GM18498 (cell line): Measurements from ENCODE around the gene PRKCG.

Experiments used
- ATAC-seq: cut with Tn5 transposase; IDR thresholded peaks from one replicate; pipeline ENCODE4 v1.9.1; 2021; ENCODE audit warnings: mild to moderate bottlenecking, moderate library complexity; ENCODE audit not compliant: unreplicated experiment

PRKCG gene

GRCh38 chr19:53897459-53897858 is 15.5 kb downstream of the PRKCG start:
- no peak for ATAC-seq

GRCh38 chr19:53898166-53898565 is 16.2 kb downstream of the PRKCG start:
- ATAC-seq = no peak

GRCh38 chr19:53898636-53899341 is 16.8 kb downstream of the PRKCG start:
- no peak for ATAC-seq

- ATAC-seq = no peak
Observed at GRCh38 chr19:53900191-53900860, 18.3 kb downstream of the PRKCG start.

- ATAC-seq = no peak
Observed at GRCh38 chr19:53903055-53903680, 21.2 kb downstream of the PRKCG start.

- ATAC-seq = no peak
Observed at GRCh38 chr19:53904909-53905308, 22.9 kb downstream of the PRKCG start.

GRCh38 chr19:53905787-53906186 is 23.8 kb downstream of the PRKCG start:
- no peak for ATAC-seq

- no peak for ATAC-seq
Observed at GRCh38 chr19:53906211-53907192, 24.5 kb downstream of the PRKCG start.

GRCh38 chr19:53907193-53907581 is 25.2 kb downstream of the PRKCG start:
- ATAC-seq = no peak

- no peak for ATAC-seq
Observed at GRCh38 chr19:53907690-53908089, 25.7 kb downstream of the PRKCG start.

- ATAC-seq = no peak
Observed at GRCh38 chr19:53908106-53908934, 26.3 kb downstream of the PRKCG start.

- ATAC-seq = no peak
Observed at GRCh38 chr19:53908935-53909415, 27.0 kb downstream of the PRKCG start, which contains the start of gene CACNG7. Gene CACNG7 (plus strand): TSS chr19:53909278. CDS start chr19:53912832, 3,554 bp downstream.

- ATAC-seq = no peak
Observed at GRCh38 chr19:53909471-53910169, 27.6 kb downstream of the PRKCG start.

GRCh38 chr19:53910170-53910518 is 28.1 kb downstream of the PRKCG start:
- ATAC-seq = no peak

GRCh38 chr19:53912653-53913052 is 30.7 kb downstream of the PRKCG start:
- ATAC-seq = no peak

- no peak for ATAC-seq
Observed at GRCh38 chr19:53915000-53915399, 33.0 kb downstream of the PRKCG start.

GRCh38 chr19:53916004-53916403 is 34.0 kb downstream of the PRKCG start:
- no peak for ATAC-seq

GRCh38 chr19:53917356-53917755 is 35.4 kb downstream of the PRKCG start:
- ATAC-seq = no peak

GRCh38 chr19:53927739-53928138 is 45.7 kb downstream of the PRKCG start:
- no peak for ATAC-seq
